HCT116 (cell line): ENCODE results near the gene CENPC. TPM values are rescaled to one million over a fixed set of nuclear protein-coding genes. Genes with fewer than 3 reads are reported as not detected.

Experiments
- ATAC-seq: fragments of 200-7000 bp; cut with Tn5 transposase; 2 replicates; pipeline ENCODE4 v1.9.1; 2020; ENCODE audit warnings: mild to moderate bottlenecking, moderate library complexity
- BruUV-seq: library from RNA; stranded (reverse); fragments of 400-500 nt; replicated peaks from 2 replicates; lab custom pipeline; 2021; lab: Mats Ljungman, UMichigan
- CTCF ChIA-PET: fragments of 300-600 bp; sonication (Branson Sonifier 250); formaldehyde crosslinking; loops from one replicate; lab custom pipeline; 2021; ENCODE audit warnings: antibody characterized with exemption; lab: Charles Lee
- POLR2A ChIA-PET: fragments of 300-600, 350-600 bp; sonication (Branson Sonifier 250); formaldehyde crosslinking; loops from one replicate; lab custom pipeline; 2021; ENCODE audit warnings: antibody characterized with exemption; lab: Charles Lee
- RAD21 ChIA-PET, 2 experiments: fragments of 300-600 bp; sonication (Branson Sonifier 250); formaldehyde crosslinking; loops; one replicate each; lab custom pipeline; 2023; ENCODE audit warnings: low total read pairs in 2 of 2; ENCODE audit not compliant: uncharacterized antibody in 2 of 2, unreplicated experiment in 2 of 2, low non-redundant PET in 1 of 2; lab: Charles Lee
- DNase-seq: peaks from one replicate; pipeline ENCODE4 v3.0.0-alpha.2; 2010; ENCODE audit warnings: low read depth, low spot score
- H2AFZ ChIP-seq: fragments of 200-600 bp; shearing (Covaris generic), sonication (generic); 2 replicates; pipeline ENCODE4 v1.6.1; 2017; ENCODE audit warnings: low read depth, mixed run types, mixed read lengths, antibody characterized with exemption, low read length; ENCODE audit not compliant: poor library complexity, severe bottlenecking
- H3K27ac ChIP-seq: 2 replicates; pipeline ENCODE4 v1.5.1; 2012; ENCODE audit warnings: low read depth, low read length
- H3K27me3 ChIP-seq: fragments of 200-600 bp; sonication (generic); 2 replicates; pipeline ENCODE4 v1.6.1; 2016; ENCODE audit warnings: mixed run types, low read length, mixed read lengths; ENCODE audit not compliant: insufficient read depth
- H3K36me3 ChIP-seq, 2 experiments: fragments of 200-500 bp in 1 of 2; fragments of 200-600 bp in 1 of 2; sonication (Bioruptor generic) in 1 of 2; sonication (generic) in 1 of 2; 2 replicates each; pipeline versions ENCODE4 v1.5.1 to v1.6.1; 2014 to 2016; ENCODE audit warnings: low read length in 2 of 2, inconsistent platforms in 1 of 2, mixed read lengths in 1 of 2, mixed run types in 1 of 2; ENCODE audit not compliant: insufficient read depth in 2 of 2, control insufficient read depth in 1 of 2
- H3K4me1 ChIP-seq, 2 experiments: fragments of 200-600 bp in 1 of 2; sonication (generic) in 1 of 2; 2 replicates each; pipeline versions ENCODE4 v1.5.1 to v1.6.1; 2012 to 2017; ENCODE audit warnings: low read length in 2 of 2, inconsistent platforms in 1 of 2, mild to moderate bottlenecking in 1 of 2, mixed read lengths in 1 of 2, mixed run types in 1 of 2, moderate library complexity in 1 of 2; ENCODE audit not compliant: insufficient read depth in 2 of 2, control insufficient read depth in 1 of 2
- H3K4me2 ChIP-seq: fragments of 200-600 bp; sonication (generic); 2 replicates; pipeline ENCODE4 v1.6.1; 2017; ENCODE audit warnings: mixed run types, low read length, mixed read lengths
- H3K4me3 ChIP-seq, 2 experiments: fragments of 200-600 bp in 1 of 2; sonication (generic) in 1 of 2; replicated peaks in 1 of 2; 2 replicates each; pipeline ENCODE4 v1.5.1; 2011 to 2016; ENCODE audit warnings: low read length in 2 of 2, control low read depth in 1 of 2, low read depth in 1 of 2, mild to moderate bottlenecking in 1 of 2, mixed read lengths in 1 of 2, mixed run types in 1 of 2
- H3K79me2 ChIP-seq: fragments of 200-600 bp; sonication (generic); 2 replicates; pipeline ENCODE4 v1.6.1; 2017; ENCODE audit warnings: mild to moderate bottlenecking, mixed run types, low read length, moderate library complexity, mixed read lengths; ENCODE audit not compliant: insufficient read depth
- H3K9ac ChIP-seq: fragments of 200-600 bp; sonication (generic); 2 replicates; pipeline ENCODE4 v1.6.1; 2016; ENCODE audit warnings: low read length, mixed read lengths
- H3K9me2 ChIP-seq: fragments of 200-600 bp; sonication (generic), shearing (Covaris generic); 2 replicates; pipeline ENCODE4 v1.6.1; 2017; ENCODE audit warnings: mixed run types, mild to moderate bottlenecking, moderate library complexity; ENCODE audit not compliant: insufficient read depth
- H3K9me3 ChIP-seq, 2 experiments: fragments of 200-500 bp in 1 of 2; fragments of 200-600 bp in 1 of 2; sonication (Bioruptor generic) in 1 of 2; sonication (generic) in 1 of 2; 2 replicates each; pipeline ENCODE4 v1.6.1; 2014 to 2017; ENCODE audit warnings: low read length in 2 of 2, mixed read lengths in 2 of 2, inconsistent platforms in 1 of 2, low read depth in 1 of 2, mild to moderate bottlenecking in 1 of 2, mixed run types in 1 of 2, moderate library complexity in 1 of 2; ENCODE audit not compliant: control insufficient read depth in 1 of 2, insufficient read depth in 1 of 2
- H4K20me1 ChIP-seq: fragments of 200-600 bp; sonication (generic), shearing (Covaris generic); 2 replicates; pipeline ENCODE4 v1.6.1; 2017; ENCODE audit warnings: mixed run types, mild to moderate bottlenecking, moderate library complexity; ENCODE audit not compliant: insufficient read depth
- CBX3 ChIP-seq: IDR thresholded peaks from 2 replicates; pipeline ENCODE4 v1.6.1; 2012; ENCODE audit warnings: low read depth
- CEBPB ChIP-seq: IDR thresholded peaks from 2 replicates; pipeline ENCODE4 v1.6.1; 2012; ENCODE audit warnings: low read depth
- ELF1 ChIP-seq: IDR thresholded peaks from 2 replicates; pipeline ENCODE4 v1.6.1; 2012; ENCODE audit warnings: low read depth, borderline replicate concordance
- FOSL1 ChIP-seq: IDR thresholded peaks from 2 replicates; pipeline ENCODE4 v1.6.1; 2012; ENCODE audit warnings: low read depth
- JUND ChIP-seq: IDR thresholded peaks from 2 replicates; pipeline ENCODE4 v1.6.1; 2012
- SIN3A ChIP-seq: IDR thresholded peaks from 2 replicates; pipeline ENCODE4 v1.6.1; 2012; ENCODE audit warnings: low read depth
- SP1 ChIP-seq: IDR thresholded peaks from 2 replicates; pipeline ENCODE4 v1.6.1; 2012; ENCODE audit warnings: low read depth
- SRF ChIP-seq: IDR thresholded peaks from 2 replicates; pipeline ENCODE4 v1.6.1; 2012; ENCODE audit warnings: low read depth
- ZNF274 ChIP-seq: fragments of 200-500 bp; sonication (Bioruptor generic); IDR thresholded peaks from 2 replicates; pipeline ENCODE4 v1.6.1; 2014; ENCODE audit warnings: mild to moderate bottlenecking, low read depth, low read length, inconsistent platforms
- intact Hi-C: fragments of 100-400 bp; cut with micrococcal nuclease; formaldehyde crosslinking; loops from 2 replicates; pipeline ENCODE4 v1.10.0; 2022
- total RNA-seq: library from RNA; stranded (reverse); gene quantifications from one replicate; pipeline ENCODE4 v1.2.1, GENCODE V29; 2021; ENCODE audit not compliant: unreplicated experiment
- TF ChIP-seq, protein P1 (sequence below): IDR thresholded peaks from 2 replicates; pipeline ENCODE4 v1.6.1; 2012; ENCODE audit warnings: low read depth
- TF ChIP-seq, protein P2 (sequence below), 3 experiments: fragments of 200-600 bp in 1 of 3; sonication (generic) in 1 of 3; IDR thresholded peaks in 2 of 3; conservative IDR thresholded peaks in 1 of 3; 2 replicates each; pipeline ENCODE4 v1.5.1; 2012 to 2017; ENCODE audit warnings: low read depth in 2 of 3, low read length in 2 of 3, antibody characterized with exemption in 1 of 3, borderline replicate concordance in 1 of 3, control low read depth in 1 of 3, mild to moderate bottlenecking in 1 of 3, mixed read lengths in 1 of 3, mixed run types in 1 of 3, moderate library complexity in 1 of 3; ENCODE audit not compliant: insufficient read depth in 1 of 3
- TF ChIP-seq, protein P3 (sequence below): IDR thresholded peaks from 2 replicates; pipeline ENCODE4 v1.6.1; 2012
- TF ChIP-seq, protein P4 (sequence below): IDR thresholded peaks from 2 replicates; pipeline ENCODE4 v1.6.1; 2012

The CENPC gene
- total RNA-seq, 1 experiment from 2014 or later, result 15.4 TPM

DNA sequence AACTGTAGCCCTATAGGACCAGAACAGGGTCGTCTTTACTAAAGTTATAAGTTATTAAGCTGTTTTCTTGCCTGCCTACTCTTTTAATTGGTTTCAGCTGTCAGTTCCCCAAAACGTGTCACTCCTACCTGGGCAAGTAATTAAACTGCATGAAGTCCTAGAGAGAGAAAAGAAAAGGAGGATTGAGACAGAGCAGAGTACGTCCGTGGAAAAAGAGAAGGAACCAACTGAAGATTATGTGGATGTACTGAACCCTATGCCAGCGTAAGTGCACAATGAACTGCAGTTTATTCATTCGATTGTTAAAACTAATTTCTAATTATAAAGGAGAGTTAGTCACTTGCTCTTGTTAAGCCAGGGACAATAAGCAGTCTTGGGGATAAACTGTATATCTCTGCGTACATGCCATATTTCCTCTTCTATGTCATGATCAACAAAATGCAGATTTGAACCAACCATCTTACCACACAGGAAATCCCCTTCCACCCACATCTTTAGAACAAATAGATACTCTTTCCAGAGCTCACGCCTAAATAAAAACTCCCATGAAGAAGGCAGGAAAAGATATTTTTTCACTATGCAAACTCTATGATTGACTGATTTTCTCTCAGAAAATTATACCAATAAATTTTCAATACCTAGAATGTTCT, 36.0 kb upstream of the CENPC start:
- Histone ChIP-seq H3K36me3 (no peaks in the 10 kb centered on the region), H2AFZ (no peak overlapping the region), H3K27ac (no peak overlapping the region), H3K27me3 (no peaks in the 10 kb centered on the region), H3K4me2 (no peak overlapping the region), H3K9me3 (no peaks in the 10 kb centered on the region), H3K79me2 (no peaks in the 10 kb centered on the region), H3K9me2 (no peaks in the 10 kb centered on the region), H4K20me1 (no peaks in the 10 kb centered on the region), H3K9ac (no peak overlapping the region), H3K4me3 (no peak overlapping the region), H3K4me1 (no peaks in the 10 kb centered on the region)
- POLR2A ChIA-PET, result no interaction called here
- no TSS peak for BruUV-seq
- TF ChIP-seq, protein P1, sequence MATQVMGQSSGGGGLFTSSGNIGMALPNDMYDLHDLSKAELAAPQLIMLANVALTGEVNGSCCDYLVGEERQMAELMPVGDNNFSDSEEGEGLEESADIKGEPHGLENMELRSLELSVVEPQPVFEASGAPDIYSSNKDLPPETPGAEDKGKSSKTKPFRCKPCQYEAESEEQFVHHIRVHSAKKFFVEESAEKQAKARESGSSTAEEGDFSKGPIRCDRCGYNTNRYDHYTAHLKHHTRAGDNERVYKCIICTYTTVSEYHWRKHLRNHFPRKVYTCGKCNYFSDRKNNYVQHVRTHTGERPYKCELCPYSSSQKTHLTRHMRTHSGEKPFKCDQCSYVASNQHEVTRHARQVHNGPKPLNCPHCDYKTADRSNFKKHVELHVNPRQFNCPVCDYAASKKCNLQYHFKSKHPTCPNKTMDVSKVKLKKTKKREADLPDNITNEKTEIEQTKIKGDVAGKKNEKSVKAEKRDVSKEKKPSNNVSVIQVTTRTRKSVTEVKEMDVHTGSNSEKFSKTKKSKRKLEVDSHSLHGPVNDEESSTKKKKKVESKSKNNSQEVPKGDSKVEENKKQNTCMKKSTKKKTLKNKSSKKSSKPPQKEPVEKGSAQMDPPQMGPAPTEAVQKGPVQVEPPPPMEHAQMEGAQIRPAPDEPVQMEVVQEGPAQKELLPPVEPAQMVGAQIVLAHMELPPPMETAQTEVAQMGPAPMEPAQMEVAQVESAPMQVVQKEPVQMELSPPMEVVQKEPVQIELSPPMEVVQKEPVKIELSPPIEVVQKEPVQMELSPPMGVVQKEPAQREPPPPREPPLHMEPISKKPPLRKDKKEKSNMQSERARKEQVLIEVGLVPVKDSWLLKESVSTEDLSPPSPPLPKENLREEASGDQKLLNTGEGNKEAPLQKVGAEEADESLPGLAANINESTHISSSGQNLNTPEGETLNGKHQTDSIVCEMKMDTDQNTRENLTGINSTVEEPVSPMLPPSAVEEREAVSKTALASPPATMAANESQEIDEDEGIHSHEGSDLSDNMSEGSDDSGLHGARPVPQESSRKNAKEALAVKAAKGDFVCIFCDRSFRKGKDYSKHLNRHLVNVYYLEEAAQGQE, result no peak
- DNase-seq (no peak), ATAC-seq (no peak)
- intact Hi-C loops, result no loop called here
- CTCF ChIA-PET, result no interaction called here
- RAD21 ChIA-PET, result no interaction called here

DNA sequence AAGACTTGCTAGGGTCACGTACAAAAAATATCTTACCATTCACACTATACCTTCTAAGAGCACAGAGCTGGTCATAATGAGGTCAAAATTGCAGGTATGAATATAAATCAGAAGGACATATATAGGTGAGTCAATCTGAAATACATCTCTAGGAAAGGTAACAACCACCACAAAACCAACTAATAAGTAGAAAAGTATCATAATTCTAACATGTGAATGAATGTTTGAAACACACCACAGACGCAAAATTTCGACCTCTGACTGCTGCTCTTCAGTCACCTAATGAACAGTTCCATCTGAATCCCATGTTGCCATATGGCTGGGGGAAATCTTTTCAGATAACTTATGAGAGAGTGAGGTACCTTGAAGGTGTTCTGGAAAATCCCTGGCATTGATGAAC, 35.3 kb upstream of the CENPC start:
- BruUV-seq, result no TSS peak
- Histone ChIP-seq H3K27ac (no peak overlapping the region), H3K79me2 (no peaks in the 10 kb centered on the region), H3K9me3 (no peaks in the 10 kb centered on the region), H2AFZ (no peak overlapping the region), H3K9ac (no peak overlapping the region), H3K4me3 (no peak overlapping the region), H3K4me2 (no peak overlapping the region), H3K9me2 (no peaks in the 10 kb centered on the region), H3K4me1 (no peaks in the 10 kb centered on the region), H3K36me3 (no peaks in the 10 kb centered on the region), H3K27me3 (no peaks in the 10 kb centered on the region), H4K20me1 (no peaks in the 10 kb centered on the region)
- ChIA-PET RAD21 (no interaction called here), CTCF (no interaction called here), POLR2A (no interaction called here)
- no peak for ATAC-seq
- intact Hi-C loops, result no loop called here
- DNase-seq, result no peak
- TF ChIP-seq, protein P2, sequence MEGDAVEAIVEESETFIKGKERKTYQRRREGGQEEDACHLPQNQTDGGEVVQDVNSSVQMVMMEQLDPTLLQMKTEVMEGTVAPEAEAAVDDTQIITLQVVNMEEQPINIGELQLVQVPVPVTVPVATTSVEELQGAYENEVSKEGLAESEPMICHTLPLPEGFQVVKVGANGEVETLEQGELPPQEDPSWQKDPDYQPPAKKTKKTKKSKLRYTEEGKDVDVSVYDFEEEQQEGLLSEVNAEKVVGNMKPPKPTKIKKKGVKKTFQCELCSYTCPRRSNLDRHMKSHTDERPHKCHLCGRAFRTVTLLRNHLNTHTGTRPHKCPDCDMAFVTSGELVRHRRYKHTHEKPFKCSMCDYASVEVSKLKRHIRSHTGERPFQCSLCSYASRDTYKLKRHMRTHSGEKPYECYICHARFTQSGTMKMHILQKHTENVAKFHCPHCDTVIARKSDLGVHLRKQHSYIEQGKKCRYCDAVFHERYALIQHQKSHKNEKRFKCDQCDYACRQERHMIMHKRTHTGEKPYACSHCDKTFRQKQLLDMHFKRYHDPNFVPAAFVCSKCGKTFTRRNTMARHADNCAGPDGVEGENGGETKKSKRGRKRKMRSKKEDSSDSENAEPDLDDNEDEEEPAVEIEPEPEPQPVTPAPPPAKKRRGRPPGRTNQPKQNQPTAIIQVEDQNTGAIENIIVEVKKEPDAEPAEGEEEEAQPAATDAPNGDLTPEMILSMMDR (IDR thresholded peaks at IDR 0.05 in 2 of 3, conservative IDR thresholded peaks at IDR 0.05 in 1 of 3; ENCODE audit: borderline replicate concordance in 1 of 3, insufficient read depth in 1 of 3, low read depth in 2 of 3, low read length in 2 of 3), result no peak
- TF ChIP-seq, protein P3, sequence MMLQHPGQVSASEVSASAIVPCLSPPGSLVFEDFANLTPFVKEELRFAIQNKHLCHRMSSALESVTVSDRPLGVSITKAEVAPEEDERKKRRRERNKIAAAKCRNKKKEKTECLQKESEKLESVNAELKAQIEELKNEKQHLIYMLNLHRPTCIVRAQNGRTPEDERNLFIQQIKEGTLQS, result no peak
- TF ChIP-seq SP1 (no peak), SRF (no peak), CBX3 (no peak), SIN3A (no peak), FOSL1 (no peak), JUND (no peak), CEBPB (no peak), ZNF274 (no peak), ELF1 (no peak)
- TF ChIP-seq, protein P4, sequence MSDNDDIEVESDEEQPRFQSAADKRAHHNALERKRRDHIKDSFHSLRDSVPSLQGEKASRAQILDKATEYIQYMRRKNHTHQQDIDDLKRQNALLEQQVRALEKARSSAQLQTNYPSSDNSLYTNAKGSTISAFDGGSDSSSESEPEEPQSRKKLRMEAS, result no peak
